Astrocyte of the cerebellum (primary cell): Measurements from ENCODE around the gene ALKBH6.

Experiments used
- DNase-seq: peaks from one replicate; pipeline ENCODE4 v3.0.0-alpha.2; 2011; ENCODE audit warnings: low read depth
- H3K4me3 ChIP-seq: 2 replicates; pipeline ENCODE4 v1.5.1; 2011; ENCODE audit warnings: mild to moderate bottlenecking, low read depth, low read length, moderate library complexity
- in situ Hi-C: cut with HindIII; loops from 2 replicates; pipeline ENCODE4 v1.10.0; 2017; ENCODE audit warnings: low sequenced_read_pairs
- TF ChIP-seq, protein P1 (sequence below): IDR thresholded peaks from 2 replicates; pipeline ENCODE4 v1.5.1; 2012; ENCODE audit warnings: low read length, low read depth, moderate library complexity, mild to moderate bottlenecking; ENCODE audit errors: missing control alignments

ALKBH6 gene

DNA sequence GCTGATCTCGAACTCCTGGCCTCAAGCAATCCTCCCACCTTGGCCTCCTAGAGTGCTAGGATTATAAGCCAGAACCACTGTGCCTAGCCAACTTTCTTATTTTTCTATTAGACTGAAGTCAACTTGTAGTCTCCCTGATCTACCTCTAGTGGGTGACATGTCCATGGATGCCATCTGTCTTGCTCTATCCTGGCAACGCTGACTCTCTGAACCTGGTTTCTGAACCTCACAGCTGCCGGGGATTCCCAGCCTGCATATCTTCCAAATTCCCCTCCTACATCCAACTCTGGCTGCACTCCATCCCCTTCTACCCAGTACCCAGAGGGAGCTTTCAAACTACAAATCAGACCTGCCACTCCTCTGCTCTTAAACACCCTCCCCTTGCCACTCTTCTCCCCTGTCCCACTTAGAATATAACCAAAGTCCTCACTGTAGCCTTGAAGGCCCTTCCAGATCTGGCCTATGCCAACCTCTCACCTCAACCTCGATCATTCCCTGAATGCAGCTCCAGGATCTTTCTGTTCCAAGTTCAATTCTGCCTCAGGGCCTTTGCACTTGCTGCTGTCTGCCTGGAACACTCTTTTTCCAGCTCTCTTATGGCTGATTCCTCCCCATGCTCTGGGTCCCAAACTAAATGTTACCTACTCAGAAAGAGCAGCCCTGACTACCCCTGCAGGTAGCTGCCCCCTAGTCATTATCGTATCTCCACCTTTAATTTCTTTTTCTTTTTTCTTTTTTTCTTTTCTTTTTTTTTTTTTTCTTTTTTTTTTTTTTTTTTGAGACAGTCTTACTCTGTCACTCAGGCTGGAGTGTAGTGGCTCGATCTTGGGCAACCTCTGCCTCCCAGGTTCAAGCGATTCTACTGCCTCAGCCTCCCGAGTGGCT, 16.5 kb upstream of the ALKBH6 start:
- TF ChIP-seq, protein P1, sequence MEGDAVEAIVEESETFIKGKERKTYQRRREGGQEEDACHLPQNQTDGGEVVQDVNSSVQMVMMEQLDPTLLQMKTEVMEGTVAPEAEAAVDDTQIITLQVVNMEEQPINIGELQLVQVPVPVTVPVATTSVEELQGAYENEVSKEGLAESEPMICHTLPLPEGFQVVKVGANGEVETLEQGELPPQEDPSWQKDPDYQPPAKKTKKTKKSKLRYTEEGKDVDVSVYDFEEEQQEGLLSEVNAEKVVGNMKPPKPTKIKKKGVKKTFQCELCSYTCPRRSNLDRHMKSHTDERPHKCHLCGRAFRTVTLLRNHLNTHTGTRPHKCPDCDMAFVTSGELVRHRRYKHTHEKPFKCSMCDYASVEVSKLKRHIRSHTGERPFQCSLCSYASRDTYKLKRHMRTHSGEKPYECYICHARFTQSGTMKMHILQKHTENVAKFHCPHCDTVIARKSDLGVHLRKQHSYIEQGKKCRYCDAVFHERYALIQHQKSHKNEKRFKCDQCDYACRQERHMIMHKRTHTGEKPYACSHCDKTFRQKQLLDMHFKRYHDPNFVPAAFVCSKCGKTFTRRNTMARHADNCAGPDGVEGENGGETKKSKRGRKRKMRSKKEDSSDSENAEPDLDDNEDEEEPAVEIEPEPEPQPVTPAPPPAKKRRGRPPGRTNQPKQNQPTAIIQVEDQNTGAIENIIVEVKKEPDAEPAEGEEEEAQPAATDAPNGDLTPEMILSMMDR: peak; percentile 9
- no peak overlapping the region for H3K4me3 ChIP-seq
- no peak for DNase-seq
- in situ Hi-C loops: no loop called here

DNA sequence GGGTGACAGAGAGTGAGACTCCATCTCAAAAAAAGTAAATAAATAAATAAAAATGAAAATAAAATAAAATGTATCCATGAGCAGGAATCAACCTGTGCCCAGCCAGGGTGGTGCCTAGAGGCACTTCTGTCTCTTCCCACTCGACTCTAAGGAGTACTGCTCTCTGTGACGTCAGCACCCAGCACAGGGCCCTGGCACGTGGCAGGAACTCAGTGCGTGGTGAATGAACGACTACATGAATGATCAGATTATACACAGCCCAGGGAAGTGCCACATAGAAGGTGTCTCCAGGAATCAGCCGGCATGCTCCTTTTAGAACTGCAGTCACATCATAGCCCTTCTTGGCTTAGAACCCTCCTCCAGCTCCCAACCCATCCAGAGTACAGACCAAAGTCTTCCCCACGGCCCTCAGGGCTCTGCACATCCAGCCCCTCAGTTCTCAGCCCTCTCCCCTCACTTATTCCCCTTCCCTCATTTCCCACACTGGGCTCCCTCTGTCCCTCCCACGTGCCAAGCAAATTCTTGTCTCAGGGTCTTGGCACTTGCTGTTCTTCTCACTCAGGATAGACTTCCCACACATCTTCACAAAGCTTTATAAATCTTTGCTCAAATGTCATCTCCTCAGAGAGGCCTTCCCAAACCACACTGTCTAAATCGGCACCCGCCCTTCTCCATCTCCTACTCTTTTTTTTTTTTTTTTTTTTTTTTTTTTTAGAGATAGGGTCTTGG, 14.5 kb upstream of the ALKBH6 start:
- no peak overlapping the region for H3K4me3 ChIP-seq
- TF ChIP-seq, protein P1: no peak
- no peak for DNase-seq
- in situ Hi-C loops: no loop called here

DNA sequence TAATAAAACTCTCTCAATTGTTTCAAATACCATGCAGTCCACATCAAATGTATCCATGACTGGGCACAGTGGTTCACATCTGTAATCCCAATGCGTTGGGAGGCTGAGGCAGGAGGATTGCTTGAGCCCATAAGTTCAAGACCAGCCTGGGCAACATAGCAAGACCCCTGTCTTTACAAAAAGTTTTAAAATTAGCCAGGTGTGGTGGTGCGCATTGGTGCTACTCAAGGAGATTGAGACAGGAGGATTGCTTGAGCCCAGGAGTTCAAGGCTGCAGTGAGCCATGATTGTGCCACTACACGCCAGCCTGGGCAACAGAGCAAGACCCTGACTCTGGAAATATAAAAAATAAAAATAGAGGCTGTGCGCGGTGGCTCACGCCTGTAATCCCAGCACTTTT, 13.7 kb upstream of the ALKBH6 start:
- no peak overlapping the region for H3K4me3 ChIP-seq
- in situ Hi-C loops: no loop called here
- no peak for DNase-seq
- TF ChIP-seq, protein P1: no peak

DNA sequence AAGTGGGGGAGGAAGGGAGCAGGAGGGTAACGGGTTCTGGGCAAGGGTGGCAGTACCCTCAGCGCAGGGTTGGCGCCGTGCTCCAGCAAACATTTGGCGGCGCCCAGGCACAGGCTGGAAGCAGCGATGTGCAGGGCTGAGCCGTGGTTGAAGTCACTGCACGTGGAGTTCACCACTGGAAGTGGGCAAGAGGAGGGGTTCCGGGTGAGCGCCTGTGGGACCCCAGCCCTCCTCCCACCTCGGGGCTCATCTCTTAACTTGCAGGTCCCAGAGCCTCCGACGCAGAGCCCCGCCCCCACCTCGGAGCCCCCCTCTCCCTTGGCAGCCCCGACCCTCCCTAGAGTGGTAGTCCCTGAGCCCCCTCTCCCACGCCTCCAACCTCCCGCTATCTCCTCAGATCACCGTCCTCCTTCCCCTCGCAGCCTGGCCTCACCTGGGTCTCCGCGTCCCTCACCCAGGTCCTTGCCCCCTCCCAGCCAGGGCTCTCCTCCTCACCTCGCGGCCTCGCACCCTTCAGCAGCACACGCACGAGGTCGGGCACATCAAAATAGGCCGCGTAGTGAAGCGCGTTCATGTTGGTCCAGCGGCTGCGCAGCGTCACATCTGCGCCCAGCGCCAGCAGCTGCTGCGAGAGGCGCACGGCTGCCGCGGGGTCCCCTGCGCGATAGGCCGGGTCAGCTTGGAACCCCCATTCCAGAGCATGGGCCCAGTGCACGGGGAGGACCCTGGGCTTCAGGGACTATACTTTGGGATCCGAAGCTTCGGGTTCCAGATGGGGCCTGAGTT, 12.3 kb upstream of the ALKBH6 start:
- in situ Hi-C loops: no loop called here
- TF ChIP-seq, protein P1: no peak
- H3K4me3 ChIP-seq: no peak overlapping the region

DNA sequence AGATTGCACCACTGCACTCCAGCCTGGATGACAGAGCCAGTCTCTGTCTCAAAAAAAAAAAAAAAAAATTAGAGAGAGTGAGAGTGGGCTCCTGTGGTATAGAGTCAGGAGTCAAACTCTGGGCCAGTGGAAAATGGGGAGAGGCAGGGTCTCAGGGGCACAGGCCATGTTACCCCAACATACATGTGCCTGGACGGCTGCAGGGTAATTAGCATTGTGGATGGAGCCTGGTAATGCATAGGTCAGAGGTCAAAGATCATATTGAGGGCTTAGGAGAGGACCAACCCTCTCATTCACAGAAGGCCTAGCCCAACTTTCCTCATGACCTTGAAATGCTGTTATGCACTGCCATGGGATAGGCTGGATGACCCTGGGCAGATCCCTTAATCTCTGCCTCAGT, 11.5 kb upstream of the ALKBH6 start:
- no peak overlapping the region for H3K4me3 ChIP-seq
- in situ Hi-C loops: no loop called here
- TF ChIP-seq, protein P1: no peak
- no peak for DNase-seq

More for the DNA sequence above, 12.3 kb upstream of the ALKBH6 start:
- DNase-seq: no peak

DNA sequence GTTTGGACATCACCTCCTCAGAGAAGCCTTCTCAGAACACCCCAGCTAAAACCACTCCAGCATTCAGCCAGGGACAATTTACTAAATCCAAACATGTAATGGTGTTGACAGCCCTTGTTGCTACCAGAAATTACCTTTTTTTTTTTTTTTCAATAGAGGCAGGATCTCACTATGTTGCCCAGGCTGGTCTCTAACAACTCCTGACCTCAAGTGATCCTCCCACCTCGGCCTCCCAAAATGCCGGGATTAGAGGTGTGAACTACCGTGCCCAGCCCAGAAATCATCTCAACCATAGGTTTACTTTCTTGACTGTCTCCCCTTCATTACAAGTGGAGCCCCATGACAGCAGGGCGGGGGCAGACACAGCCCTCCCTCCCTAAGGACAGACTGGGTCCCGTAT, 9.4 kb upstream of the ALKBH6 start:
- in situ Hi-C loops: no loop called here
- TF ChIP-seq, protein P1: no peak
- DNase-seq: no peak
- H3K4me3 ChIP-seq: no peak overlapping the region
